PFSK-1 (cell line): ENCODE results near the gene PLXDC2.

ENCODE experiments used
- FOXP2 ChIP-seq: optimal IDR thresholded peaks from 2 replicates; pipeline ENCODE3; 2011; ENCODE audit warnings: borderline replicate concordance, control low read depth, inconsistent platforms; ENCODE audit not compliant: insufficient read depth; ENCODE audit errors: extremely low read length, extremely low read depth
- POLR2AphosphoS5 ChIP-seq: IDR thresholded peaks from 2 replicates; pipeline ENCODE4 v1.6.1; 2012; ENCODE audit warnings: low read depth, mild to moderate bottlenecking, control low read depth, low read length, moderate library complexity
- TAF1 ChIP-seq: IDR thresholded peaks from 2 replicates; pipeline ENCODE4 v1.6.1; 2012; ENCODE audit warnings: low read length, control low read depth, borderline replicate concordance; ENCODE audit not compliant: insufficient read depth
- TF ChIP-seq, protein P1 (sequence below), 2 experiments: IDR thresholded peaks; 2 replicates each; pipeline versions ENCODE4 v1.6.1 to v1.8.0; 2011 to 2012; ENCODE audit warnings: low read depth in 2 of 2, low read length in 2 of 2, control low read depth in 1 of 2, inconsistent platforms in 1 of 2, mild to moderate bottlenecking in 1 of 2, moderate library complexity in 1 of 2; ENCODE audit not compliant: insufficient read depth in 1 of 2

DNA sequence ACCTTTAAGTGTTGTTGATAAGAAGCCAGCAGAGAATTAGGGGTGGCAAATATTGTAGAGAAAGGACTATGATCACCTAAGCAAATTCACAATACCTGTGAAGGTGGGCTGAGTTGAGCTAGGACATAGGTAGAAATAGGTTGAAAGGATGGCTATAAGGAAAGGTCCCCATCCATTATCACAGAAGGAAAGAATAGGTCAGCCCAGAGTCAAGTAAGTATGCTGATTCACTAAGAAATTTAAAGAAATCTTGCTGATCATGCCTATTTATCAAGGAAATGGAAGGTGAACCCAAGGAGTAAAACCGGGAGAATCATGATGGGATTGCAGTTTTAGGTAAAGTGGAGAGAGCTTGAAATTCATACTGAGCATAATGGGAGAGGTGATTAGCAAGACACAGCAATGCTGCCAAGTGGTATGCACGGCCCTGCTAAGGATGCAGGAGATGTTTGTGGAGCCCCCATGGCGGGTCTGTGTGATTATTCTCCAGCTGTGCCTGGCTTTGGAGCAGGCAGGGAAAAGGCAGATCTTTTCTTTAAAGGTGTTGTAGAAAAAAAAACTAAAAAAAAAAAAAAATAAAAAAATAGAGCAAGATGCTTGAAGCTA is 399.4 kb downstream of the PLXDC2 start:
- TF ChIP-seq, protein P1, sequence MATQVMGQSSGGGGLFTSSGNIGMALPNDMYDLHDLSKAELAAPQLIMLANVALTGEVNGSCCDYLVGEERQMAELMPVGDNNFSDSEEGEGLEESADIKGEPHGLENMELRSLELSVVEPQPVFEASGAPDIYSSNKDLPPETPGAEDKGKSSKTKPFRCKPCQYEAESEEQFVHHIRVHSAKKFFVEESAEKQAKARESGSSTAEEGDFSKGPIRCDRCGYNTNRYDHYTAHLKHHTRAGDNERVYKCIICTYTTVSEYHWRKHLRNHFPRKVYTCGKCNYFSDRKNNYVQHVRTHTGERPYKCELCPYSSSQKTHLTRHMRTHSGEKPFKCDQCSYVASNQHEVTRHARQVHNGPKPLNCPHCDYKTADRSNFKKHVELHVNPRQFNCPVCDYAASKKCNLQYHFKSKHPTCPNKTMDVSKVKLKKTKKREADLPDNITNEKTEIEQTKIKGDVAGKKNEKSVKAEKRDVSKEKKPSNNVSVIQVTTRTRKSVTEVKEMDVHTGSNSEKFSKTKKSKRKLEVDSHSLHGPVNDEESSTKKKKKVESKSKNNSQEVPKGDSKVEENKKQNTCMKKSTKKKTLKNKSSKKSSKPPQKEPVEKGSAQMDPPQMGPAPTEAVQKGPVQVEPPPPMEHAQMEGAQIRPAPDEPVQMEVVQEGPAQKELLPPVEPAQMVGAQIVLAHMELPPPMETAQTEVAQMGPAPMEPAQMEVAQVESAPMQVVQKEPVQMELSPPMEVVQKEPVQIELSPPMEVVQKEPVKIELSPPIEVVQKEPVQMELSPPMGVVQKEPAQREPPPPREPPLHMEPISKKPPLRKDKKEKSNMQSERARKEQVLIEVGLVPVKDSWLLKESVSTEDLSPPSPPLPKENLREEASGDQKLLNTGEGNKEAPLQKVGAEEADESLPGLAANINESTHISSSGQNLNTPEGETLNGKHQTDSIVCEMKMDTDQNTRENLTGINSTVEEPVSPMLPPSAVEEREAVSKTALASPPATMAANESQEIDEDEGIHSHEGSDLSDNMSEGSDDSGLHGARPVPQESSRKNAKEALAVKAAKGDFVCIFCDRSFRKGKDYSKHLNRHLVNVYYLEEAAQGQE (IDR thresholded peaks at IDR 0.05; ENCODE audit: insufficient read depth in 1 of 2, low read depth in 2 of 2, low read length in 2 of 2): no peak
- TF ChIP-seq TAF1 (no peak), FOXP2 (no peak), POLR2AphosphoS5 (no peak)
